ENCODE data around the gene CHRNA4.
"Not testable (repeated sequence)": the region's sequence is repeated elsewhere in the genome, so short reads cannot be mapped to it uniquely, and the experiment has no call there.

GRCh38 chr20:63340158-63340688 is 20.9 kb downstream of the CHRNA4 start:
- not testable (repeated sequence) for TF ChIP-seq CTCF, POLR2A (IDR thresholded peaks at IDR 0.05)
